HG02885 (cell line): Measurements from ENCODE around the gene GPD1L.
A peak's percentile ranks its signal among the peaks of the same experiment; 100 is the strongest.
"Not testable (repeated sequence)": the region's sequence is repeated elsewhere in the genome, so short reads cannot be mapped to it uniquely, and the experiment has no call there.

Experiments
- ATAC-seq: cut with Tn5 transposase; IDR thresholded peaks from one replicate; pipeline ENCODE4 v1.9.1; 2021; ENCODE audit warnings: mild to moderate bottlenecking; ENCODE audit not compliant: unreplicated experiment, poor library complexity

The GPD1L gene

DNA sequence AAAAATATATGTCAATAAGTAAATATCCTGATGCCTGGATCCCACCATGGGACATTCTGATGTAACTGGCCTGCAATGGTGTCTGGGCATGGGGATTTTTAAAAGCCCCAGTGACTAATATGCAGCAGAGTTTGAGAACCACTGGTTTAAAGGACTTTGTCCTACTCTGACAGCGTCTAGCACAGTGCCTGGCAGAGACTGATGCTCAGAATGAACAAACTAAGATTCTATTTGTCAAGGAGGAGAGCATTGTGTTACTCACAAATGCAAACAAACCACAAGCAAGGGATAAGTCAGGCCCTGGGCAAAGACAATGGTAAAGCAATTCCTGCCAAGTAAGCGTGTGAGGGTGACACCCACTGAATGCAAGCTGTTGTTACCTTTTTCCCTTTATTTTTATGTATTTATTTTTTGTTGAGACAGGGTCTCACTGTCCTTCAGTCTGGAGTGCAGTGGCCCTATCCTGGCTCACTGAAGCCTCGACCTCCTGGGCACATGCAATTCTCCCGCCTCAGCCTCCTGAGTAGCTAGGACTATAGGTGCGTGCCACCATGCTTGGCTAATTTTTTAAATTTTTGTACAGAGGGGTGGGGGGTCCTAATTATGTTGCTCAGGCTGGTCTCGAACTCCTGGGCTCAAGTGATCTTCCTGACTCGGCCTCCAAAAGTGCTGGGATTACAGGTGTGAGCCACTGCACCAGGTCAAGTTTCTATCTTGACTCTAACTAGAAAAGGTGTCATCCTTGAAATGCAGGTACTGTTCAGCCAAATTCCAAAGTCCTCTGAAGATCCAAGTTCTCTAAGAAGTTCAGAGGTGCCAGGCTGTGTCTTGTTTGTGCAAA lies 909 bp upstream of the GPD1L start:
- no peak for ATAC-seq

DNA sequence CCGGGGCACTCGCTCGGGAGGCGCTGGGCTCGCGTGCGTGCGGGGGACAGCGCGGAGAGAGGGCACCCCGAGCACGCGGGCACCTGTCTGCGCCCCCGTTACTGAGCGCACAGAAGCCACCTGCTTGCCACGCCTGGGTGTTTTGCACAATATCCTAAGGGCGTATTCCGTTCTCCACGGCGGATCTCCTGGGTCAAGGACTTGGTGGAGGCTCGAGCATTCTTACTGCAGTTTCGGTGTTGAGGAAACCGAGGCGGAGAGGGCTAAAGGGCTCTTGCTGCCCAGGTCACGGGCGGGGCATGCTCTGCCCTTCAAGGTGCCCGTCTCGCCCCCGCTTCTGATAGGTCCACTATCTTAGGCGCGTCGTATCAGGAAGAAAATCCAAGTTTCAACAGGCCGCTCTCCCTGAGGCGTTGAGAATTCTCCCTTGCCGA lies 526 bp downstream of the GPD1L start:
- ATAC-seq, result peak; percentile 21

DNA sequence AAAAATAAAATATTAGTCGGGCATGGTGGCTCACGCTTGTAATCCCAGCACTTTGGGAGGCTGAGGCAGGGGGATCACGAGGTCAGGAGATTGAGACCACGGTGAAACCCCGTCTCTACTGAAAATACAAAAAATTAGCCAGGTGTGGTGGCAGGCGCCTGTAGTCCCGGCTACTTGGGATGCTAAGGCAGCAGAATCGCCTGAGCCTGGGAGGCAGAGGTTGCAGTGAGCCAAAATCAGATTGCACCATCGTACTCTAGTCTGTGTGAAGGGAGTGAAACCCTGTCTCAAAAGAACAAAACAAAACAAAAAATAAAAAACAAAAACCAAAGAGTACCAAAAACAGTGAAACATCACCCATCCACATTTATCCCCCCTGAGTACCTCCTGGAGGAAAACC lies 1.8 kb downstream of the GPD1L start:
- not testable (repeated sequence) for ATAC-seq

DNA sequence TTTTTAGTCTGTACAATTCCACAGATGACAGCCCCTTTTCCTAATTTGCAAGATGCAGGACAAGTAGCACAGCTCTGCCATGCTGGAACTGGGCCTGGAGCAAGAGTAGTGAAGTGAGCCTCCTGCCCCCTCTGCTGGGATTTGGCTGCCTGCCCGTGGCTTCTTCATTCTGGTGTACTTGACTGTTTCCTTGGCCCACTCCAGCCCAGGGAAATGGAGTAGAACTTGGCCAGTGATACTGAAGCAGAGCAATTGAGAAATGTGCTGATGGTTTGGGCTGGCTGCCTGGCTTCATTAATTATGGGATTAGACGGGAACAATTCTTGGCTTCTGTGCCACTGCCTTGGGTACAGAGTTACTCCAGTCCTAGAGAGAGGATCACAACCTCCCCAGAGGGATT lies 2.8 kb downstream of the GPD1L start:
- no peak for ATAC-seq

DNA sequence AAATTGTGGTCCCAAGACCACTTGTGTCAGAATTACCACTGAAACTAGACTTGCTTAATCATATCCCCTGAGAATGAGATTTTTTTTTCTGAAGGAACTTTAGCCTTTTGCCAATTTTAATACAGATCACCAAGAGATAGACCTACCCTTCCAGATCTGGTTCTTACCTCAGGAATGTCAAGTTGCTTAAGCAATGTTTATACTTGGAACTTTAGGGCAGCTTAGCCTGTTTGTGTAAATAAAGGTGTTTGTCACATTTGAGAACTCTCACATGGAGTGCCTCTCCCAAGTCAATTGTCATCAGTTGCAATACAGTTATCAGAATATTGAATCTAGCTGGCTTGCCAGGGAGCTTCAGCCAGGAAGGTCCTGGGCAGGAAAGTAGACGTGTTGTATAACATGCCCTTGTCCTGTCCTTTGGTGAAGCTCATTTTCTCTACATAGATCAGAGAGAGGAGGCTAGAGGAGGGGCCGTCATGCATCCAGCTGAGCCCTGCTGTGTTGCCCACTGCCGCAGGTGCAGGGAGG lies 3.9 kb downstream of the GPD1L start:
- ATAC-seq, result no peak

DNA sequence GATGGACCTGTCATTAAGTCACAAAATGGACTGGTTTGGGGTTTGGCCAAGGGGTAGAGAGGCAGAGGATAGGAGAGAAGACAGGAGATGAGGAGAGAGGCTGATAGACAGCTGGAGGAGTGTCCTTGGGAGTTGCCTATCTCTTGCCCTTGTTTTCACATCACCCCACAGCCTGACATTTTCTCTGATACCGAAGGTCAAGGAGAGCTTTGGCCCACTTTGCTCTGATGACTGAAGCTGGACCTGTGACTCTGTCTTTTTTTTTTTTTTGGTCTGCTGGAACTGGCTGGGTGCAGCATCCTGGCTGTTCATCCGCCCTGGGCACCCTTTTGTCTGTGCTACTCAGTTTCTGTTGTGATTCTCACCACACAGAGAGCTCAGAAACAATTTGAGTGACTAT lies 5.1 kb downstream of the GPD1L start:
- ATAC-seq, result no peak

DNA sequence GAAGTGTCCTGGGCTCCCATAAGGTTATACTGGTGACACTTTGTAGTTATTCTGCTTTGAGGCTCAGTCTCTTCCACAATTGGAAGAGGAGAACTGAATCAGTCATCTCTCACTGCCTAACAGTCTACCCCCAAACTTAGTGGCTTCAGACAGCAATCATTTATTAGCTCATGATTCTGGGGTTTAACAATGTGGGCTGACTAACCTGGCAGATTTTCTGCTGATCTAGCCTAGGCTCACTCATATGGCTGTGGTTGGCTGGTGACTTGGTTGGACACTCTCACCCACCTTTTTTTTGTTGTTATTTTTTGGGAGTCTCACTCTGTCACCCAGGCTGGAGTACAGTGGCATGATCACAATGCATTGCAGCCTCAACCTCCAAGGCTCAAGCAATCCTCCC lies 7.1 kb downstream of the GPD1L start:
- no peak for ATAC-seq

DNA sequence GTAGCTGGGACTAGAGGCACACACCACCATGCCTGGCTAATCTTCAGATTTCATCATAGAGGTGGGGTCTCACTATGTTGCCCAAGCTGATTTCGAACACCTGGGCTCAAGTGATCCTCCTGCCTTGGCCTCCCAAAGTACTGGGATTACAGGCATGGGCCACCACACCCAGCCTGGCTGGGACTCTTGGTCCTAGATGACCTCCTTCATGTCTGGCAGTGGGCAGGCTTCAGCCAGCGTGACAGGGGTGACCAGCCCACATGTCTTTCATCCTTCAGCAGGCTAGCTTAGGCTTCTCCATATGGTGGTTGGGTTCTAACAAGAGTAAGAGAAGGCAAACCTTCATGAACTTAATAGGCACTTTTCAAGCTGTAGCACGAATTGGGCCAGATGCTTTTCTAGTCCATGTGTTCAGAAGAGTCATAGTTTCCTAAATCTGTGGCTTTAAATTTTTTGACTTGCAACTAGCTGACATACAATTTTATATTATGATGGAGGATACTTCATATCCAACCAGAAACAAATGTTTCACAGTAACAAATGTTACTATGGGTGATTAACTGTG lies 7.6 kb downstream of the GPD1L start:
- ATAC-seq, result peak; percentile 22

DNA sequence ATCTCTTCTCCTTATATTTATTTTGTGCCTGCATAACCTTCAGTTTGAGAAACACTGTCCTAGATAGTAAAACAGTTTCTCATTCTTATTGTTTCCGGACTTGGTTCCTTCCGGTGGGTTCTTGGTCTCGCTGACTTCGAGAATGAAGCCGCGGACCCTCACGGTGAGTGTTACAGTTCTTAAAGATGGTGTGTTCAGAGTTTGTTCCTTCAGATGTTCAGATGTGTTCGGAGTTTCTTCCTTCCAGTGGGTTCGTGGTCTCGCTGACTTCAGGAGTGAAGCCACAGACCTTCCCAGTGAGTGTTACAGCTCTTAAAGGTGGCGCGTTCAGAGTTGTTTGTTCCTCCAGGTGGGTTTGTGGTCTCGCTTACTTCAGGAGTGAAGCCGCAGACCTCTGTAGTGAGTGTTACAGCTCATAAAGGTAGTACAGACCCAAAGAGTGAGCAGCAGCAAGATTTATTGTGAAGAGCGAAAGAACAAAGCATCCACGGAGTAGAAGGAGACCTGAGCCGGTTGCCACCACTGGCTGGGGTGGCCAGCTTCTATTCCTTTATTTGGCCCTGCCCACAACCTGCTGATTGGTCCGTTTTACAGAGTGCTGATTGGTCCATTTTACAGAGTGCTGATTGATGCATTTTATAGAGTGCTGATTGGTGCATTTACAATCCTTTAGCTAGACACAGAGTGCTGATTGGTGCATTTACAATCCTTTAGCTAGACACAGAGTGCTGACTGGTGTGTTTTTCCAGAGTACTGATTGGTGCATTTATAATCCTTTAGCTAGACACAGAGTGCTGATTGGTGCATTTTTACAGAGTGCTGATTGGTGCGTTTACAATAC lies 8.3 kb downstream of the GPD1L start:
- ATAC-seq, result peak; percentile 60

DNA sequence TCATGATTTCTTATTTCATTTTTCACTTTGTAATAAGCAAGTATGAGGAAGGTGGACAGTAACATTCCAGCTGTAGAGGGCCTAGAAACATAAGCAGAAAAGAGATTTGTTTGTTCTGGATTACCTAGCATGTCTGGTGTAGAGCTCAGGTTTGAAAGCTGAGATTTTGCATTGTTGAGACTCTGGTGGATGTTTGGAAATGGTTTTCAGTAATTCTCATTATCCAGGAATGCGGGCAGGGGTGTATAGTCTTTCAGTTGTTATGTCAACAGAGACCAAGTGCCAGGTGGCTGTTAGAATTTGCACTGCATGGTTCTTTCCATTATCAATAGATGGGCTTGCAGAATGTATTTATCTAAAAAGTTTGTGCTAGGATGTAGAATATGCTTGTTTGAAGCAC lies 10.9 kb downstream of the GPD1L start:
- ATAC-seq, result no peak

DNA sequence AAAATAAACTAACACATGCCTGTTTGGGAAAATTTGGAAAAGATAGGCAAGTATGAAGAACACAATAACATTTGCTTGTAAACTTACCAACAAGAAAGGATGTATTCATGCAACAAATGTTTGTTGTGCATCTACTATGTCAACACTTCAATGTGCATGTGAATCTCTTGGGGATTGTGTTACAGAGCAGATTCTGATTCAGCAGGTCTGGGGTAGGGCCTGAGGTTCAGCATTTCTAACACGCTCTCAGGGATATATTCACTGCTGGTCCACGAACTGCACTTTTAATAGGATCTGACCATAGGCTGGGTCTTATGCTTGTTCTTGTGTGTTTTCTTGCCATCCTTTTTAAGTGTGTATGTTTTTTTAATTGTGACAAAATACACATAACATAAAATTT lies 11.8 kb downstream of the GPD1L start:
- no peak for ATAC-seq

DNA sequence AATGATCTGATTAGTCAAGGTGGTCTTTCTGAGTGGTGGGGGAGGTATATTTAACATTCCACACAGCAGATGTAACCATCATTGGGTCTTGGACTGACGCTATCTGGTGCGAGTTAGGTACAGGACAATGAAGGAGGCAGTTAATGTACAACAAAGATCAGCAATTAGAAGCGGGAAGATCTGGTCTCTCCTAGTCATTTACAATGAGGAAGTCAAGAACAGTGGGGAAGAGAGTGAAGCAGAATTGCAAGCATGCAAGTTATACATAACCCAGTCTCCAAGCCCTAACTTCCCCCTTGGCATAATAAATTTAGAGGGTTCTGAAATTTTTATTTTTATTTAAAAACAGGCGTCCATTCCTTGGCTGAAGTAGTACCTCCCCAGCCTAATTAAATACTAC lies 14.1 kb downstream of the GPD1L start:
- no peak for ATAC-seq

DNA sequence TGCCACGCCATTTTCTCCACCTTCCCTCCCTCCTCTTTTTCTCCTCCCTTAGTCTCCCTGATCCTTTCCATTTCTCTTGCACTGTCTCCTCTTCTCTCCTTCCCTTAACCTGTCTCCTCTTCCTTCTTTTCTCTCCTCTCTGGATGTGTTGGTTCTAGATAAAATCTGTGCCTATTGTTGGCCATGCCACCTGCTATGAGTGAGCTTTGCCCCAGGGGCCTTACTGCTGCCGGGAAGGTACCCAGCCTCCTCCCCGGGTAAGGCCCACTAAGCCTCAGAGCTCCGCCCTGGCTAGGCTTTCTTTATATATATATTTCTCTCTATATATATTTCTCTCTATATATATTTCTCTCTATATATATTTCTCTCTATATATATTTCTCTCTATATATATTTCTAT lies 14.7 kb downstream of the GPD1L start:
- ATAC-seq, result no peak

DNA sequence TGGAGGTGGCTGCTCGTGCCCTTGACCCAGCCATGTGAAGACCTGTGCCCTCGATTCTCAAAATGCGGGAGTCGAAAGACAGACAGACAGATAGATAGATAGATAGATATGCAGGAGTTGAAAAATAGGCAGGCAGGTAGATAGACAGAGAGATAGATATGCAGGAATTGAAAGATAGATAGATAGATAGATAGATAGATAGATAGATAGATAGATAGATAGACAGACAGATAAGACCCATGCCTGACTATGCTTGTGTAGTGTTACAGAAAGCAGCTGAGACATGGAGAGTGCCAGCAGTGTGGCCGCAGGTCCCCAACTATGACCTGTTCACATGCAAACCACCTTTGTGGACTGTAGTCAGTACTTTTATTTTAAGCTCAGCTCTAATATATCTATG lies 17.2 kb downstream of the GPD1L start:
- ATAC-seq, result no peak

DNA sequence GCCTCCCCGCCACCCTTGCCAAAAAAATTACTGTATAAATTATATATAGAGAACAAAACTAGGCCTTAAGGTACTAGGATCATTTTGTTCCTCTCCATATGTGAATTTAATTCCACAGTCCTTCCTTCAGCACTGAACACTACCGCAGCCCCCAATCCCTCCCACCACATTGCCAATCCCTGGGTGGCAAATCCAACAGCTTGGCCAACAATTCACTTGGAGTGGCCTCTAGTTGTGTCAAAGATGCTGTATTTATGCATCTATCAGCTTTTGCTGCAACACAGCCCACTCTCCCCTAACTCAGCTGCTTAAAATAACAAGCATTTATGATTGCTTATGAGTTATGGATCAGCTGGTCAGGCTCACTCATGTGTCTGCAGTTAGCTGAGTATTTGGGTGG lies 18.6 kb downstream of the GPD1L start:
- no peak for ATAC-seq

DNA sequence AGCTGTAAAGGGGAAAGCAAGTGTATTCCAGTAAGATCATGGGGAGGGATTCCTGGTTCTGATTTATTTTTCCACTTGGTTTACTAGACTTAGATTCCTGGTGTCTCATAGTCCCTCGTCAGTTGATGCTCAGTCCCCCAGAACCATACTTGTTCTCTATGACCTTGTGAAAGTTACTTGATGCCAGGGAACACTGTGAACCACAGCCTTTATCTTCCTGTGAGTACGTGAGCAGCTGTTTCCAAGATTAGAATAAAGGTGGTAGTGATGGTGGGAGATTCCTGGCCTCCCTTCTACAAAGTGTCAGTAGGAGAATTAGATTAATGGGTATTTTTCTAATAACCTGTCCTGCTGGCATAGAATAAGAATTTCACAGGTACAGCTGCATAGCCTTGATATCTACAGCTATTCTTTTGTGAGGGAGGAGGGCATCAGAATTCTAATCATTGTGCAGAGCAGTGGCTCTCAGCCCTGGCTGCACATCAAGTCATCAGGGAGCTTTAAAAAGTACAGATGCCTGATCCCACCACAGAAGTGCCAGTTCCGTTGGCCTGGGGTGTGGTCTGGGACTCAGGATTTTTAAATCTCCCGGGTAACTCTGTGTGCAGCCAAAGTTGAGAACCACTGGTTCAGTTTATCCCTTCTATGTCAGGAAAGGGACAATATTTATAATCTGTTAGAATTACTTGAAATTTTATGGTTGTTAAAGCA lies 20.0 kb downstream of the GPD1L start:
- ATAC-seq, result no peak

DNA sequence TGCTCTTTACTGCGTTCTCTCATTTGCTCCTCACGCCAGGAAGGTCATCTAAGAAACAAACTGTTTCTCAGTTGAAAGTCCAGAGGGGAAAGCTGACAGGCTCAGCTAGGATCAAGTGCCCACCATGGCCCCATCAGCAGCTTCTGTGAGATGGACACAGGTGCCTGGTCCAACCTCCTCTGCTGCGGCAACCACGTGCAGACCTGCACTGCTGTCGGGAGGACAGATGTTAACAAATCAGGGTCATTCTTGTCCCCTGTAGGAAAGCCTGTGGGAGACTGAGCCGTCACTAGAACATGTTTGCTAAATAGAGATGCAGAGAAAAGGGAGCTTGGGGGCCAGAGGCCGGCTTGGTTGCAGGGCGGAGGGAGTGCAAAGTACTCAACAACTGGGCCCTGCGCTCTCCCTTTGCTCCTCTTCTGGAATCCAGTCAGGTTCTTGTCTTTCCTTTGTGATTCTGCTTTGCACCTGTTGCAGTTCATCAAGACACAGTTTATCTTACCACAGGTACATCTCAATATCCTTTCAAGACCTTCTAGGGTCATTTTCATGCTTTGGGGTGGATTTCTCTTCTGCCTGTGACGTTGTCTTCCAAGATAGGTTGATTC lies 20.9 kb downstream of the GPD1L start:
- no peak for ATAC-seq

DNA sequence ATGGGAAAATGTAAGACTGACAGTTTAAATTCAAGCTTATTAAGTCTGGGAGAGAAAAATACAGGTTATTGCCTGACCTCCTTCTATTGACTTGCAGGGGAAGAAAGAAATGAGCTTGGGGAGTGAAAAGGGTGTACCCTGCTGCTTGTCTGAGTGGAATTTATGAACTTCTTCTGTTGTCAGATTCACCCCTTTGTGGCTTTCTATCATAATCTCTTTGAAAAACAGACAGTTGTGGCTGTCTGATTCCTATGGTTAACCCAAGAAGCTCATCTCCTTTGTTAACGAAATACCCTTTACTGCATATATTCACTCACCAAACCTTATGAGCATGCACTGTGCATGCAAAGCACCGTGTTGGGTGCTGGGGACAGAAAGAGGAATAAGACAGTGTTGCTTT lies 22.5 kb downstream of the GPD1L start:
- ATAC-seq, result no peak

DNA sequence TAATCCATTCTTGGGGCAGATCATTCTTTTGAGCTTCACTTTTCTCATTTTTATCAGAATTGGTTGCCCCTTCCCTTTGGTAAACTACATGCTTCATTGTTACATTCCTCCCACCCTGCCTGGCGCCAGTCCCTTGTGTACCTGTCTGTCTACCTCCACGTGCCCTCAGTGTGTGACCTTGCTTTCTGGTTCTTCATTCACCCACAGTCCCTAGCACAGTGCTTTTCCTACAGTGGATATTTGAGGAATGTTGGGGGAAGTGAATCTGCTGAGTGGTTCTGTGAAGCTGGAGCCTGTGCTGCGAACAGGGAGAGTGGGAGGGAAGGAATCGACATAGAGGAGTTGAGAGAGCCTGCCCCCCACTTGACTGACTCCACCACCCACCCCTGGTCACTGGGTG lies 23.4 kb downstream of the GPD1L start:
- no peak for ATAC-seq

DNA sequence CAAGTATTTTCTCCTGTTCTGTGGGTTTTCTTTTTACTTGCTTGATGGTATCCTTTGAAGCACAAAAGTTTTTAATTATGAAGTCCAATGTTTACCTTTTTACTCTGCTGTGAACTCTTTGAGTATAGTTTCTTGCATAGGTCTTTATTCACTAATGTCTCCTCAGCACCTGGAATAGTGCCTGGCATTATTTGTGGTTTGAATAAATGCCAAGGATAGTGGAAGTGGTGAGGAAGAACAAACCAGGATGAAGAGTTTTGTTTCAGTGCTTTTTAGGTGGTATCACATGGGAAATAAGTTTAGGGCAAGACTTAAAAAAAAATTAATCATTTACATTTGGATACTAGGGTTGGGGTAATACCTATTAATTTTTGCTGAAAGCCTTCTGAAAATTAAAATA lies 25.7 kb downstream of the GPD1L start:
- no peak for ATAC-seq
